ENCODE results near the gene TSPO2. TPM values are rescaled to one million over a fixed set of nuclear protein-coding genes. Genes with fewer than 3 reads are reported as not detected.

TSPO2 gene
- total RNA-seq, 1 experiment from 2014 or later, result not detected

GRCh38 chr6:41049521-41049920 lies 7.3 kb downstream of the TSPO2 start:
- ChIA-PET CTCF (interaction anchor here (1.8 kb wide), 1 partner anchor 11 kb away, joined by 7 read pairs; the partner anchor contains the start of gene UNC5CL), POLR2A (no interaction called here), RAD21 (ENCODE audit: low non-redundant PET in 1 of 2, low total read pairs in 2 of 2, uncharacterized antibody in 2 of 2, unreplicated experiment in 2 of 2) (no interaction called here)
- Histone ChIP-seq H3K27ac (ENCODE audit: low read depth, low read length) (no peak overlapping the region), H3K9me2 (ENCODE audit: insufficient read depth) (no peaks in the 10 kb centered on the region), H3K9me3 (ENCODE audit: control insufficient read depth in 1 of 2, insufficient read depth in 1 of 2, low read depth in 1 of 2, low read length in 2 of 2) (no peaks in the 10 kb centered on the region), H3K9ac (ENCODE audit: low read length) (no peak overlapping the region), H3K36me3 (ENCODE audit: control insufficient read depth in 1 of 2, insufficient read depth in 2 of 2, low read length in 2 of 2) (no peaks in the 10 kb centered on the region), H3K4me3 (replicated peaks in 1 of 2; ENCODE audit: low read depth in 1 of 2, low read length in 2 of 2) (no peak overlapping the region), H3K4me2 (ENCODE audit: low read length) (no peak overlapping the region), H2AFZ (ENCODE audit: low read depth, low read length, poor library complexity, severe bottlenecking) (no peak overlapping the region), H3K27me3 (ENCODE audit: insufficient read depth, low read length) (no peaks in the 10 kb centered on the region), H4K20me1 (ENCODE audit: insufficient read depth) (no peaks in the 10 kb centered on the region), H3K4me1 (ENCODE audit: control insufficient read depth in 1 of 2, insufficient read depth in 2 of 2, low read length in 2 of 2) (no peaks in the 10 kb centered on the region), H3K79me2 (ENCODE audit: insufficient read depth, low read length) (no peaks in the 10 kb centered on the region)
- no TSS peak for BruUV-seq (replicated peaks)
- intact Hi-C loops (cut with micrococcal nuclease), result no loop called here
- DNase-seq (ENCODE audit: low read depth, low spot score) (no peak), ATAC-seq (no peak)
- TF ChIP-seq ATF3 (IDR thresholded peaks at IDR 0.05), result no peak
- no peak for TF ChIP-seq TCF7L2 (IDR thresholded peaks at IDR 0.05; ENCODE audit: borderline replicate concordance, extremely low read depth, insufficient read depth, insufficient read length)
- no peak for TF ChIP-seq CTCF (IDR thresholded peaks at IDR 0.05 in 2 of 3, conservative IDR thresholded peaks at IDR 0.05 in 1 of 3; ENCODE audit: borderline replicate concordance in 1 of 3, insufficient read depth in 1 of 3, low read depth in 2 of 3, low read length in 2 of 3)
- no peak for TF ChIP-seq FOSL1 (IDR thresholded peaks at IDR 0.05; ENCODE audit: low read depth)
- TF ChIP-seq ELF1 (IDR thresholded peaks at IDR 0.05; ENCODE audit: borderline replicate concordance, low read depth), result no peak

GRCh38 chr6:41049955-41050354 lies 7.7 kb downstream of the TSPO2 start:
- POLR2A ChIA-PET, result no interaction called here

More at GRCh38 chr6:41049955-41050354, 7.7 kb downstream of the TSPO2 start:
- no peak overlapping the region for H2AFZ ChIP-seq (ENCODE audit: low read depth, low read length, poor library complexity, severe bottlenecking)
- H3K27me3 ChIP-seq (ENCODE audit: insufficient read depth, low read length), result no peaks in the 10 kb centered on the region
- no peak overlapping the region for H3K9ac ChIP-seq (ENCODE audit: low read length)
- ATAC-seq (no peak), DNase-seq (ENCODE audit: low read depth, low spot score) (no peak)
- H3K4me2 ChIP-seq (ENCODE audit: low read length), result no peak overlapping the region
- no peaks in the 10 kb centered on the region for H3K9me2 ChIP-seq (ENCODE audit: insufficient read depth)
- no peaks in the 10 kb centered on the region for H3K79me2 ChIP-seq (ENCODE audit: insufficient read depth, low read length)
- CTCF ChIA-PET, result interaction anchor here (1.8 kb wide), 1 partner anchor 11 kb away, joined by 7 read pairs; the partner anchor contains the start of gene UNC5CL
- intact Hi-C loops (cut with micrococcal nuclease), result no loop called here
- H4K20me1 ChIP-seq (ENCODE audit: insufficient read depth), result no peaks in the 10 kb centered on the region
- H3K27ac ChIP-seq (ENCODE audit: low read depth, low read length), result no peak overlapping the region
- no peak for TF ChIP-seq SP1 (IDR thresholded peaks at IDR 0.05; ENCODE audit: low read depth)
- no peak for TF ChIP-seq EZH2phosphoT487 (IDR thresholded peaks at IDR 0.05; ENCODE audit: borderline replicate concordance)
- TF ChIP-seq CBX3 (IDR thresholded peaks at IDR 0.05; ENCODE audit: low read depth), result no peak
- no peak for TF ChIP-seq RAD21 (IDR thresholded peaks at IDR 0.05; ENCODE audit: low read depth)
- TF ChIP-seq JUND (IDR thresholded peaks at IDR 0.05), result no peak
- TF ChIP-seq CEBPB (IDR thresholded peaks at IDR 0.05; ENCODE audit: low read depth), result no peak
- no peak for TF ChIP-seq SRF (IDR thresholded peaks at IDR 0.05; ENCODE audit: low read depth)
- no peak for TF ChIP-seq ZBTB33 (IDR thresholded peaks at IDR 0.05; ENCODE audit: extremely low read depth, insufficient replicate concordance, low read length)
- TF ChIP-seq EZH2 (IDR thresholded peaks at IDR 0.05), result no peak
- TF ChIP-seq YY1 (IDR thresholded peaks at IDR 0.05; ENCODE audit: extremely low read depth, insufficient replicate concordance, low read depth, low read length), result no peak
- no peak for TF ChIP-seq SIN3A (IDR thresholded peaks at IDR 0.05; ENCODE audit: low read depth)
- no peak for TF ChIP-seq FOSL1 (IDR thresholded peaks at IDR 0.05; ENCODE audit: low read depth)
- TF ChIP-seq ELF1 (IDR thresholded peaks at IDR 0.05; ENCODE audit: borderline replicate concordance, low read depth), result no peak
- H3K4me3 ChIP-seq (replicated peaks in 1 of 2; ENCODE audit: low read depth in 1 of 2, low read length in 2 of 2), result no peak overlapping the region
- no peaks in the 10 kb centered on the region for H3K4me1 ChIP-seq (ENCODE audit: control insufficient read depth in 1 of 2, insufficient read depth in 2 of 2, low read length in 2 of 2)
- H3K9me3 ChIP-seq (ENCODE audit: control insufficient read depth in 1 of 2, insufficient read depth in 1 of 2, low read depth in 1 of 2, low read length in 2 of 2), result no peaks in the 10 kb centered on the region
- RAD21 ChIA-PET (ENCODE audit: low non-redundant PET in 1 of 2, low total read pairs in 2 of 2, uncharacterized antibody in 2 of 2, unreplicated experiment in 2 of 2), result no interaction called here
- BruUV-seq (replicated peaks), result no TSS peak
- H3K36me3 ChIP-seq (ENCODE audit: control insufficient read depth in 1 of 2, insufficient read depth in 2 of 2, low read length in 2 of 2), result no peaks in the 10 kb centered on the region
